IMR-90 (cell line): ENCODE results near the gene TMEM45A. TPM values are rescaled to one million over a fixed set of nuclear protein-coding genes. Genes with fewer than 3 reads are reported as not detected.

ENCODE experiments used
- ATAC-seq: fragments of 200-7000 bp; cut with Tn5 transposase; 2 replicates; pipeline ENCODE4 v1.9.1; 2020; ENCODE audit warnings: low read depth, mild to moderate bottlenecking, moderate library complexity
- BruUV-seq: library from RNA; stranded (reverse); fragments of 400-500 nt; replicated peaks from 2 replicates; lab custom pipeline; 2021; lab: Mats Ljungman, UMichigan
- CTCF ChIA-PET: fragments of 300-600 bp; formaldehyde crosslinking; extraction: SDS; loops from one replicate; lab custom pipeline; 2021; ENCODE audit warnings: antibody characterized with exemption; lab: Yijun Ruan, JAX
- POLR2A ChIA-PET: fragments of 300-600 bp; sonication (Branson Sonifier 250); formaldehyde crosslinking; loops from one replicate; lab custom pipeline; 2022; ENCODE audit warnings: antibody characterized with exemption; ENCODE audit not compliant: unreplicated experiment; lab: Charles Lee
- DNase-seq: peaks from one replicate; pipeline ENCODE4 v3.0.0; 2013
- H2AFZ ChIP-seq: replicated peaks from 2 replicates; pipeline ENCODE3; 2013; ENCODE audit warnings: low read length, mild to moderate bottlenecking; ENCODE audit not compliant: poor library complexity
- H2AK5ac ChIP-seq: 2 replicates; pipeline ENCODE4 v1.6.1; 2013; ENCODE audit warnings: low read depth, low read length, inconsistent platforms
- H2AK9ac ChIP-seq: replicated peaks from 2 replicates; pipeline ENCODE3; 2013; ENCODE audit warnings: mild to moderate bottlenecking, low read depth, low read length, moderate library complexity; ENCODE audit not compliant: poor library complexity
- H2BK120ac ChIP-seq: 2 replicates; pipeline ENCODE4 v1.6.1; 2013; ENCODE audit warnings: low read depth, low read length, inconsistent platforms
- H2BK15ac ChIP-seq: 3 replicates; pipeline ENCODE4 v1.6.1; 2013; ENCODE audit warnings: low read depth, low read length, inconsistent platforms
- H2BK20ac ChIP-seq: 2 replicates; pipeline ENCODE4 v1.6.1; 2013; ENCODE audit warnings: low read depth, mild to moderate bottlenecking, inconsistent platforms, low read length, moderate library complexity
- H2BK5ac ChIP-seq: 2 replicates; pipeline ENCODE4 v1.6.1; 2013; ENCODE audit warnings: mild to moderate bottlenecking, low read depth, low read length, inconsistent platforms; ENCODE audit not compliant: poor library complexity, severe bottlenecking
- H3K14ac ChIP-seq: replicated peaks from 2 replicates; pipeline ENCODE4 v1.6.1; 2013; ENCODE audit warnings: low read depth, low read length, inconsistent platforms
- H3K18ac ChIP-seq: 2 replicates; pipeline ENCODE4 v1.6.1; 2013; ENCODE audit warnings: low read depth, low read length, control low read depth
- H3K23ac ChIP-seq: 2 replicates; pipeline ENCODE4 v1.6.1; 2013; ENCODE audit warnings: low read depth, low read length, inconsistent platforms
- H3K27ac ChIP-seq: 2 replicates; pipeline ENCODE4 v1.5.1; 2013; ENCODE audit warnings: mild to moderate bottlenecking, control low read depth, low read length; ENCODE audit not compliant: insufficient read depth
- H3K27me3 ChIP-seq: 2 replicates; pipeline ENCODE4 v1.6.1; 2013; ENCODE audit warnings: low read length; ENCODE audit not compliant: control insufficient read depth, insufficient read depth
- H3K36me3 ChIP-seq: 2 replicates; pipeline ENCODE4 v1.6.1; 2013; ENCODE audit warnings: low read length, mixed read lengths; ENCODE audit not compliant: control insufficient read depth, insufficient read depth
- H3K4ac ChIP-seq: 2 replicates; pipeline ENCODE4 v1.6.1; 2013; ENCODE audit warnings: low read depth, low read length, inconsistent platforms
- H3K4me1 ChIP-seq: 2 replicates; pipeline ENCODE4 v1.6.1; 2013; ENCODE audit warnings: low read length, mixed read lengths; ENCODE audit not compliant: control insufficient read depth, insufficient read depth
- H3K4me2 ChIP-seq: 2 replicates; pipeline ENCODE4 v1.6.1; 2013; ENCODE audit warnings: low read depth, mild to moderate bottlenecking, control low read depth, low read length, moderate library complexity
- H3K4me3 ChIP-seq: 2 replicates; pipeline ENCODE4 v1.5.1; 2013; ENCODE audit warnings: low read depth, mild to moderate bottlenecking, control low read depth, low read length, moderate library complexity; ENCODE audit not compliant: insufficient read depth
- H3K56ac ChIP-seq: 2 replicates; pipeline ENCODE4 v1.6.1; 2013; ENCODE audit warnings: low read length, inconsistent platforms; ENCODE audit not compliant: insufficient read depth; ENCODE audit errors: extremely low read depth
- H3K79me1 ChIP-seq, 2 experiments: 2 replicates each; pipeline ENCODE4 v1.6.1; 2013; ENCODE audit warnings: low read length in 2 of 2, inconsistent platforms in 1 of 2, low read depth in 1 of 2
- H3K9ac ChIP-seq: 2 replicates; pipeline ENCODE4 v1.6.1; 2013; ENCODE audit warnings: low read depth, low read length, control low read depth
- H3K9me1 ChIP-seq: 2 replicates; pipeline ENCODE4 v1.6.1; 2013; ENCODE audit warnings: low read length, inconsistent platforms; ENCODE audit not compliant: insufficient read depth
- H3K9me3 ChIP-seq: 2 replicates; pipeline ENCODE4 v1.6.1; 2013; ENCODE audit warnings: low read length; ENCODE audit not compliant: control insufficient read depth, insufficient read depth
- H4K20me1 ChIP-seq: 2 replicates; pipeline ENCODE4 v1.6.1; 2013; ENCODE audit warnings: low read length, inconsistent platforms; ENCODE audit not compliant: insufficient read depth
- H4K5ac ChIP-seq: 2 replicates; pipeline ENCODE4 v1.6.1; 2013; ENCODE audit warnings: mild to moderate bottlenecking, low read depth, low read length, control low read depth
- H4K8ac ChIP-seq, 2 experiments: 2 replicates each; pipeline ENCODE4 v1.6.1; 2013; ENCODE audit warnings: low read depth in 2 of 2, low read length in 2 of 2, control low read depth in 1 of 2, inconsistent platforms in 1 of 2
- H4K91ac ChIP-seq: 2 replicates; pipeline ENCODE4 v1.6.1; 2013; ENCODE audit warnings: low read depth, low read length, inconsistent platforms; ENCODE audit not compliant: insufficient read depth
- MAFK ChIP-seq: IDR thresholded peaks from 2 replicates; pipeline ENCODE4 v1.6.1; 2012; ENCODE audit warnings: low read depth, low read length, improper control_type of control experiment
- MXI1 ChIP-seq: IDR thresholded peaks from 2 replicates; pipeline ENCODE4 v1.6.1; 2012; ENCODE audit warnings: low read depth, mild to moderate bottlenecking, low read length, moderate library complexity, borderline replicate concordance
- RAD21 ChIP-seq: IDR thresholded peaks from 2 replicates; pipeline ENCODE4 v1.6.1; 2012; ENCODE audit warnings: low read length, improper control_type of control experiment
- RCOR1 ChIP-seq: IDR thresholded peaks from 2 replicates; pipeline ENCODE4 v1.6.1; 2012; ENCODE audit warnings: mild to moderate bottlenecking, low read length, improper control_type of control experiment; ENCODE audit not compliant: insufficient replicate concordance
- RFX5 ChIP-seq: IDR thresholded peaks from 2 replicates; pipeline ENCODE4 v1.8.0; 2012; ENCODE audit warnings: low read depth, mild to moderate bottlenecking, low read length, moderate library complexity
- SMC3 ChIP-seq: fragments of 150-350 bp; IDR thresholded peaks from 2 replicates; pipeline ENCODE4 v1.6.1; 2016; ENCODE audit warnings: low read depth, mild to moderate bottlenecking, antibody characterized with exemption, low read length, moderate library complexity
- WGBS, 2 experiments: methylation state at CpG; one replicate each; pipeline versions ENCODE4 v1.1.5 to v1.1.7; 2013; ENCODE audit warnings: missing lambda C conversion rate in 2 of 2; ENCODE audit not compliant: insufficient read length in 1 of 2; ENCODE audit errors: extremely low coverage in 2 of 2; 5-methylcytosine and 5-hydroxymethylcytosine counted together
- dilution Hi-C: fragments of 300-500 bp; cut with HindIII; formaldehyde crosslinking; loops from one replicate; pipeline ENCODE4 v1.14.3; 2018; ENCODE audit warnings: low sequenced_read_pairs; ENCODE audit not compliant: unreplicated experiment
- in situ Hi-C: fragments of 300-500 bp; cut with MboI; formaldehyde crosslinking; loops from 3 replicates; pipeline ENCODE4 v1.14.3; 2019; ENCODE audit warnings: low sequenced_read_pairs, inconsistent platforms, mixed read lengths
- intact Hi-C: fragments of 100-400 bp; cut with micrococcal nuclease; formaldehyde crosslinking; loops from 2 replicates; pipeline ENCODE4 v1.10.0; 2022
- polyA plus RNA-seq, 3 experiments: library from polyadenylated mRNA; depleted of rRNA; stranded (reverse); fragments of >200 nt; gene quantifications; 2 replicates each; pipeline ENCODE4 v1.2.3, GENCODE V29; 2012; ENCODE audit warnings: low replicate concordance in 1 of 3
- total RNA-seq: library from RNA; depleted of rRNA; stranded (reverse); fragments of >200 nt; gene quantifications from 2 replicates; pipeline ENCODE4 v1.2.3, GENCODE V29; 2012
- TF ChIP-seq, protein P1 (sequence below): fragments of 150-350 bp; IDR thresholded peaks from 2 replicates; pipeline ENCODE4 v1.6.1; 2017; ENCODE audit warnings: mild to moderate bottlenecking, antibody characterized with exemption, low read length, low read depth
- TF ChIP-seq, protein P2 (sequence below): fragments of 150-350 bp; IDR thresholded peaks from 2 replicates; pipeline ENCODE4 v1.6.1; 2016; ENCODE audit warnings: low read depth, mild to moderate bottlenecking, low read length, moderate library complexity, borderline replicate concordance

The TMEM45A gene
- total and polyA plus RNA-seq, 2 of the 4 experiments (the other 2 are of a cell fraction): 13.6 to 21.7 TPM

DNA sequence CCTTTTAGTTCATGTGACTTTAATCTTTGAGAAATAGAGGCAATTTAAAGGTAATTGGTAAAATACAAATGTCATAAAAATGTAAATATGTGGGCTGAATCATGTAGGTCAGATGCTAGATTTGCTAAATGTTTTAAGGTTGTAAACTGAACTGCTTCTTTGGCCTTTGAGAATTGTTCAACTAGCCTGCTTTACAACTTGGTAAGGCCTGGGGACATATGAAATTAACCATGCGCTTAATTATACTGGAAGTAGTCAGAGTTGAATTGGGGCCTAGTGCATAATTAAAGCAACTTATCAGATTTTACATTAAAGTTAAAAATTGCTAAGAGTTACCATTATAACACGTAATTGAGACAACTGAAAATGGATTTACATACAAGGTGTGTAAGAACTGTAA, 21.0 kb upstream of the TMEM45A start:
- no peak overlapping the region for H2AFZ ChIP-seq
- no peak overlapping the region for H4K5ac ChIP-seq
- WGBS, 2 experiments: no CpG with 5 or more reads among the region's 2 CpGs
- H3K4me1 ChIP-seq: no peaks in the 10 kb centered on the region
- in situ Hi-C loops (no loop called here), dilution Hi-C loops (no loop called here), intact Hi-C loops (no loop called here)
- no peaks in the 10 kb centered on the region for H3K9me1 ChIP-seq
- no peak overlapping the region for H2BK120ac ChIP-seq
- H3K9ac ChIP-seq: no peak overlapping the region
- H3K27ac ChIP-seq: no peak overlapping the region
- H4K91ac ChIP-seq: no peak overlapping the region
- no TSS peak for BruUV-seq
- H2BK20ac ChIP-seq: no peak overlapping the region
- H2BK15ac ChIP-seq: no peak overlapping the region
- no peak for ATAC-seq
- H3K9me3 ChIP-seq: peaks cover 10% of the 10 kb centered on the region
- H4K20me1 ChIP-seq: no peaks in the 10 kb centered on the region
- CTCF ChIA-PET: interaction anchor here (0.5 to 0.6 kb wide), 2 partner anchors 11 to 18 kb away, joined by 3 to 6 read pairs; no protein-coding TSS in a partner anchor
- no peak overlapping the region for H2BK5ac ChIP-seq
- no peak overlapping the region for H3K4me2 ChIP-seq
- no peaks in the 10 kb centered on the region for H3K27me3 ChIP-seq
- DNase-seq: no peak
- no peak overlapping the region for H3K14ac ChIP-seq
- TF ChIP-seq RFX5 (no peak), MAFK (no peak), RAD21 (no peak), MXI1 (no peak), RCOR1 (no peak), SMC3 (no peak)
- TF ChIP-seq, protein P1, sequence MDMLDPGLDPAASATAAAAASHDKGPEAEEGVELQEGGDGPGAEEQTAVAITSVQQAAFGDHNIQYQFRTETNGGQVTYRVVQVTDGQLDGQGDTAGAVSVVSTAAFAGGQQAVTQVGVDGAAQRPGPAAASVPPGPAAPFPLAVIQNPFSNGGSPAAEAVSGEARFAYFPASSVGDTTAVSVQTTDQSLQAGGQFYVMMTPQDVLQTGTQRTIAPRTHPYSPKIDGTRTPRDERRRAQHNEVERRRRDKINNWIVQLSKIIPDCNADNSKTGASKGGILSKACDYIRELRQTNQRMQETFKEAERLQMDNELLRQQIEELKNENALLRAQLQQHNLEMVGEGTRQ: no peak
- TF ChIP-seq, protein P2, sequence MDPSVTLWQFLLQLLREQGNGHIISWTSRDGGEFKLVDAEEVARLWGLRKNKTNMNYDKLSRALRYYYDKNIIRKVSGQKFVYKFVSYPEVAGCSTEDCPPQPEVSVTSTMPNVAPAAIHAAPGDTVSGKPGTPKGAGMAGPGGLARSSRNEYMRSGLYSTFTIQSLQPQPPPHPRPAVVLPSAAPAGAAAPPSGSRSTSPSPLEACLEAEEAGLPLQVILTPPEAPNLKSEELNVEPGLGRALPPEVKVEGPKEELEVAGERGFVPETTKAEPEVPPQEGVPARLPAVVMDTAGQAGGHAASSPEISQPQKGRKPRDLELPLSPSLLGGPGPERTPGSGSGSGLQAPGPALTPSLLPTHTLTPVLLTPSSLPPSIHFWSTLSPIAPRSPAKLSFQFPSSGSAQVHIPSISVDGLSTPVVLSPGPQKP: no peak
- H3K4me3 ChIP-seq: no peak overlapping the region
- POLR2A ChIA-PET: no interaction called here
- no peak overlapping the region for H3K4ac ChIP-seq
- no peak overlapping the region for H3K18ac ChIP-seq
- no peak overlapping the region for H4K8ac ChIP-seq
- H3K79me1 ChIP-seq: no peaks in the 10 kb centered on the region
- H3K23ac ChIP-seq: no peak overlapping the region
- H2AK5ac ChIP-seq: no peak overlapping the region
- no peak overlapping the region for H3K56ac ChIP-seq
- H3K36me3 ChIP-seq: no peaks in the 10 kb centered on the region
- no peak overlapping the region for H2AK9ac ChIP-seq
